Measurements from ENCODE around the gene GKN1. TPM values are rescaled to one million over a fixed set of nuclear protein-coding genes. Genes with fewer than 3 reads are reported as not detected.
"Not testable (repeated sequence)": the region's sequence is repeated elsewhere in the genome, so short reads cannot be mapped to it uniquely, and the experiment has no call there.

GKN1 gene
- total and polyA plus RNA-seq, 2 donors (not counting 1 experiment from before 2014, with no cell fraction given): not detected

- DNase-seq (ENCODE audit: low read depth in 2 of 2): no peak
- H3K4me3 ChIP-seq (replicated peaks in 1 of 4; ENCODE audit: control extremely low read depth in 1 of 4, insufficient read depth in 1 of 4, low read depth in 3 of 4, low read length in 4 of 4): no peak overlapping the region
- no peaks in the 10 kb centered on the region for H3K27me3 ChIP-seq (ENCODE audit: control insufficient read depth, insufficient read depth, low read length)
- no peak overlapping the region for H2AFZ ChIP-seq (ENCODE audit: low read length)
- H3K9ac ChIP-seq (ENCODE audit: insufficient read depth, low read length): no peak overlapping the region
- no peak overlapping the region for H3K27ac ChIP-seq (ENCODE audit: insufficient read depth, low read length)
- no peaks in the 10 kb centered on the region for H4K20me1 ChIP-seq (ENCODE audit: control insufficient read depth, extremely low read depth, insufficient read depth, low read length)
- H3K79me2 ChIP-seq (ENCODE audit: control insufficient read depth, insufficient read depth, low read length): no peaks in the 10 kb centered on the region
- H3K4me1 ChIP-seq (ENCODE audit: control insufficient read depth, extremely low read depth, insufficient read depth, low read length): no peaks in the 10 kb centered on the region
- no peak overlapping the region for H3K4me2 ChIP-seq (ENCODE audit: extremely low read depth, insufficient read depth, low read length)
- no peak for TF ChIP-seq CTCF (conservative IDR thresholded peaks at IDR 0.05 in 1 of 2, IDR thresholded peaks at IDR 0.05 in 1 of 2; ENCODE audit: low read depth in 1 of 2, low read length in 2 of 2)
- TF ChIP-seq EZH2 (IDR thresholded peaks at IDR 0.05; ENCODE audit: low read length, missing control alignments): no peak
- H3K9me3 ChIP-seq (ENCODE audit: control insufficient read depth, insufficient read depth, low read depth, low read length): no peaks in the 10 kb centered on the region
- no peaks in the 10 kb centered on the region for H3K36me3 ChIP-seq (ENCODE audit: control insufficient read depth, insufficient read depth, low read length)
Observed at GRCh38 chr2:68951899-68952298, 22.5 kb upstream of the GKN1 start.

GRCh38 chr2:68952887-68953521 lies 21.4 kb upstream of the GKN1 start, which contains the start of gene GKN2:
Gene GKN2 (minus strand): TSS chr2:68952893. CDS start chr2:68952861, 32 bp downstream.
- no peak within 1 kb of the TSS for H2AFZ ChIP-seq (ENCODE audit: low read length)
- H3K4me2 ChIP-seq (ENCODE audit: extremely low read depth, insufficient read depth, low read length): no peak within 1 kb of the TSS
- no peak within 1 kb of the TSS for H3K9ac ChIP-seq (ENCODE audit: insufficient read depth, low read length)
- no peak within 1 kb of the TSS for H3K27ac ChIP-seq (ENCODE audit: insufficient read depth, low read length)
- TF ChIP-seq CTCF (conservative IDR thresholded peaks at IDR 0.05 in 1 of 2, IDR thresholded peaks at IDR 0.05 in 1 of 2; ENCODE audit: low read depth in 1 of 2, low read length in 2 of 2): no peak
- no peak for TF ChIP-seq EZH2 (IDR thresholded peaks at IDR 0.05; ENCODE audit: low read length, missing control alignments)
- no peaks in the 10 kb centered on the region for H3K4me1 ChIP-seq (ENCODE audit: control insufficient read depth, extremely low read depth, insufficient read depth, low read length)
- H3K27me3 ChIP-seq (ENCODE audit: control insufficient read depth, insufficient read depth, low read length): no peaks in the 10 kb centered on the region
- no peak for DNase-seq (ENCODE audit: low read depth in 2 of 2)
- no peaks in the 10 kb centered on the region for H3K36me3 ChIP-seq (ENCODE audit: control insufficient read depth, insufficient read depth, low read length)
- H3K4me3 ChIP-seq (replicated peaks in 1 of 4; ENCODE audit: control extremely low read depth in 1 of 4, insufficient read depth in 1 of 4, low read depth in 3 of 4, low read length in 4 of 4): no peak within 1 kb of the TSS
- H4K20me1 ChIP-seq (ENCODE audit: control insufficient read depth, extremely low read depth, insufficient read depth, low read length): no peaks in the 10 kb centered on the region
- H3K79me2 ChIP-seq (ENCODE audit: control insufficient read depth, insufficient read depth, low read length): no peaks in the 10 kb centered on the region
- no peaks in the 10 kb centered on the region for H3K9me3 ChIP-seq (ENCODE audit: control insufficient read depth, insufficient read depth, low read depth, low read length)

- H3K36me3 ChIP-seq (ENCODE audit: control insufficient read depth, insufficient read depth, low read length); H3K79me2 ChIP-seq (ENCODE audit: control insufficient read depth, insufficient read depth, low read length); H3K4me3 ChIP-seq (replicated peaks in 1 of 4; ENCODE audit: control extremely low read depth in 1 of 4, insufficient read depth in 1 of 4, low read depth in 3 of 4, low read length in 4 of 4); H3K9me3 ChIP-seq (ENCODE audit: control insufficient read depth, insufficient read depth, low read depth, low read length); H3K4me1 ChIP-seq (ENCODE audit: control insufficient read depth, extremely low read depth, insufficient read depth, low read length); H4K20me1 ChIP-seq (ENCODE audit: control insufficient read depth, extremely low read depth, insufficient read depth, low read length); H3K9ac ChIP-seq (ENCODE audit: insufficient read depth, low read length); H3K4me2 ChIP-seq (ENCODE audit: extremely low read depth, insufficient read depth, low read length); H2AFZ ChIP-seq (ENCODE audit: low read length); H3K27ac ChIP-seq (ENCODE audit: insufficient read depth, low read length); DNase-seq (ENCODE audit: low read depth in 2 of 2); H3K27me3 ChIP-seq (ENCODE audit: control insufficient read depth, insufficient read depth, low read length): not testable (repeated sequence)
Observed at GRCh38 chr2:68955432-68955831, 19.0 kb upstream of the GKN1 start.

All from fibroblast of lung (primary cell).